Stimulated activated CD8-positive, alpha-beta memory T cell treated with anti-CD3 and anti-CD28 coated beads, Interleukin-15, amount 100 ng/mL, for 1 hour (primary cell): ENCODE measurements around the gene TRIM44.
"Not testable (repeated sequence)": the region's sequence is repeated elsewhere in the genome, so short reads cannot be mapped to it uniquely, and the experiment has no call there.

ENCODE experiments used
- DNase-seq: peaks from one replicate; pipeline ENCODE4 v3.0.0-alpha.2; 2020; ENCODE audit warnings: low read depth

TRIM44 gene

DNA sequence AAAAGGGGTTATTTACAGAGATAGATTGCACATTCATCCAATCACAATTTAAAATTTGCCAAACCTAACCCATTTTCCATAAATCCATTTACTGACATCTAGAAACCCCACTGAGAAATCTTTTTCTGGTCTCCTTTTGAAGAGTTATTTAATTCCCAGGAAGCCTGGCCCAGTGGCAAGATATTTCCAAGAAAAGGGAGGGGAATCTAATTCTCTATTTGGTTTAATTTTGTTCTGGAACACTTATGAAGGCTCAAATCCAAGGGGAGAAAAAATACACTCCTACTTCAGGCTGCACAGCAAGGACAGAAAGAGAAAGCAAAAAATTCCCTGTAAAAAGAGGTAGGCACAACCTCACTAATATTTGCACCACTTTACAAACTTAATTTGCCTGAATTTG is 193.1 kb downstream of the TRIM44 start:
- no peak for DNase-seq

DNA sequence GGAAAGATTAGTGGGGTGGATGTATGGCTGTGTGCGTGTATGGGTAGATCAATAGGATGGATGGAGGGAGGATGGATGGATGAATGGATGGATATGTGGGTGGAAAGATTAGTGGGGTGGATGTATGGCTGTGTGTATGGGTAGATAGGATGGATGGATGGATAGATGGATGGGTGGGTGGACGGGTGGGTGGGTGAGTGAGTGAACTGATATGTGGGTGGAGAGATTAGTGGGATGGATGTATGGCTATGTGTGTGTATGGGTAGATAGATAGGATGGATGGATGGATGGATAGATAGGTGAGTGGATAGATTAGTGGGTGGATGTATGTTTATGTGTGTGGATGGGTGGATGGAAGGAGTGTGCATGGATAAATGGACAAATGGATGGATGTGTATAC is 193.7 kb downstream of the TRIM44 start:
- DNase-seq, result no peak

DNA sequence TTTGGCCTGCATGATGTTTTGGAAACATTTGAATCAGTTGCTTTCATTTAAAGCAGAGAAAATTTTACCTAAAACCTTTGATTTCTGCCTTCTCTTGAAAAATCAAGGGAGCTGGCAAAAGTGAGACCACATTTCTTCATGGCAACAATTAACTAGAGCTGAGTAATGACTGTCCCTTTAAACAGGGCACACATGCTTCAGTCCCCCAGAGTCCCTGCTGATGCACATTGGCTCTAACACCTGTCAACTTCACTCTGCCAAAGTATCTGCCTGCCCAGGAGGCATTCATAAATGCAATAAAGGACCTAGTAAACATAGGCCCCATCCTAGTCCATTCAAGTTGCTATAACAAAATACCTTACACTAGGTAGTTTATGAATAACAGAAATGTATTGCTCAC is 194.2 kb downstream of the TRIM44 start:
- DNase-seq, result no peak

DNA sequence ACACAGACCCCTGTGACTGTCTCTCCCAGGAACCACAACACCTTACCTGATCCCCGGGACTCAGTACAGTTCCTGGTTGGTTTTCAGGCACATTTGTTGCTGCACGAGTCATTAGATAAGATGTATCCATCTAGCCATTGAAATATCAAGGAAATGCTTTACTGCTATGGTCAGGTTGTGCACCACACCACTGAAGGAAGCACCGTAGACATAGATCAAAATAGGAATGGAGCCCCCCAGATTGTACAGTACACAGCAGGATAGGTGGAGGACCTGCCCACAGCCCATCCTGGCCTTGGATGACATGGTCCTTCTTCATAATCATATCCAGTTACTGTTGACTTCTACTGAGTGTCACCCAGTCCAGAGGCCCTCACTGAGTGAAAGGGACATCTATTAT is 195.3 kb downstream of the TRIM44 start:
- no peak for DNase-seq

DNA sequence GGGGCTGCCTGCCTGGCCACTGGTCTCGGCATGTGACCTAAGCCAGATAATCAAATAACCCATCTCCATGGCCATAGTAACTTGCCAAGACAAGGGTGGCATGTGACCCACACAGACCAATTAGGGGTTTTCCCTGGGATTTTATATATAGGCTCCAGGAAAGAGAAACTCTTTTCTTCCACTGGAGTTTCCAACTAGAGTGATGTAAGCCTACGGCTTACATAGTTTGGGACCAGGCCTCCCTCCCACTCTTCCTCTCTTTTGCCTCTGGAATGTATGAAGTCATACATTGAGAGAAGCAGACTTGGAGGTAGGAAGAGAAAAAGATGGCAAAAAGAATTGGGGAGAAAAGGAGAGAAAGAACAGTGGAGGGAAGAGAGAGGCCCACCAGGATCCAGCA is 196.7 kb downstream of the TRIM44 start:
- no peak for DNase-seq

DNA sequence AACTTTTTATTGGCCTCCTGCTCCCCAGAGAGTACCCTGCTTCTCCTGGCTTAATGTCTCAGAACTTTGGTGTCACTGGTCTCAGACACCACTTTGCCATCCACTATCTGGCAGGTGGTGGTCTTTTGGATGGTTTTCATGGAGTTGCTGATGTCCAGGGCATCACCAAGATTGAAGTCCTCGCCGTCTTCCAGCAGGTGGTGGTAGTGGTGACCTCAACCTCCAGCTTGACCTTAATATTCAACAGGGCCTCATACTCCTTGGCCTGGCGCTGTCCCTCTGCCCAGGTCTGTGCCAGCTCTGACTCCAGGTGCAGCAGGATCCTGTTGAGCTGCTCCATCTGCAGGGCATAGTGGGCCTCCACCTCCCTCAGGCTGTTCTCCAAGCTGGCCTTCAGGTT is 197.6 kb downstream of the TRIM44 start:
- DNase-seq, result not testable (repeated sequence)

DNA sequence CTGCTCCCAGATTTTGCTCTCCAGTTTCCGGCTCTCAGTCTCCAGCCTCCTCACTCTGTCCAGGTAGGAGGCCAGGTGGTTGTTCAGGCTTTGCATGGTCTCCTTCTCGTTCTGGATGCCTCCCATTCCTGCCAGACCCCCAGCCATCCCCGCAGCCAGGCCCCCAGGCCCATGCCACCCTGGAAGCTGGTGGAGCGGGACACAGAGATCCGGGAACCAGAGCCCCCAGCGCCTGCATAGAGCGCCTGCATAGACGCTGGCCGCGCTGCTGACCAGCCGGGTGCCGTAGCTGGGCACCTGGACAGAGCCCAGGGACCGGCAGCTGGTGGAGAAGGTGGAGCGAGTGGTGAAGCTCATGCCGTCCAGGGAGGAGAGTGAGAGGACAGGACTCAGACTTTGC is 198.6 kb downstream of the TRIM44 start:
- no peak for DNase-seq

DNA sequence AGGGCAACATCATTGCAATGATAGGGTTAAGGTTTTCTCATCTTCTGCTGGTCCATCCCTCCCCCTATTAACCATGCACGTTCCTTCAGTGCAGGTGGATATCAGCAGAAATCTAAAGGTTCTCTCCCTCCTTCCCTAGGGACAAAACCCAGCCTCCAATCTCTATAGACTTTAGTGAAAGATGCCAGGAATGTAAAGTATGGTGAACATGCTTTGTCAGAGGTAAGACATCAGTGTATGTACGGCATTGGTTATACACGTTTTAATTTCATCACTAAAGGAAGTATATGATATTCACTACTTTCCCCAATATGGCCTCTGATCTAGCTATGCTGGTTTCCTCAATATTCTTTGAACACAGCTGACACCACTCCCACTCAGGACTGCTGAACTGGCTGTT is 200.1 kb downstream of the TRIM44 start:
- no peak for DNase-seq

DNA sequence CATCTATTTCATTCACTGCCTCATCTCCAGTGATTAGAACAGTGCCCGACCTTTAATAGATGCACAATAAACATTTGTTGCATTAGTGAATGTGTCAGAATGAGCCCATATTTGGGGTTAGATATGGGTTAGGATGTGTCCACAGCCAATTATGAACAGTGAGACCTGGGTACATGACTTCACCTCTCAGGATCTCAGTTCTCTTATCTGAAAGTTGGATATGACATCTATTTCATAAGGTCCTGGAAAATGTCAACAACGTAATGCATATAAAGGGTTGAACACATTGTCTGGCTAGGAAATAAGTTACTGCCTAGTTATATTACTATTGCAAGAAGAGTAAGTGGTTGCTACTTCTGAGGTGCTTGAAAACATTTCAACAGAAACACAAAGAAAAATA is 201.6 kb downstream of the TRIM44 start:
- DNase-seq, result no peak

DNA sequence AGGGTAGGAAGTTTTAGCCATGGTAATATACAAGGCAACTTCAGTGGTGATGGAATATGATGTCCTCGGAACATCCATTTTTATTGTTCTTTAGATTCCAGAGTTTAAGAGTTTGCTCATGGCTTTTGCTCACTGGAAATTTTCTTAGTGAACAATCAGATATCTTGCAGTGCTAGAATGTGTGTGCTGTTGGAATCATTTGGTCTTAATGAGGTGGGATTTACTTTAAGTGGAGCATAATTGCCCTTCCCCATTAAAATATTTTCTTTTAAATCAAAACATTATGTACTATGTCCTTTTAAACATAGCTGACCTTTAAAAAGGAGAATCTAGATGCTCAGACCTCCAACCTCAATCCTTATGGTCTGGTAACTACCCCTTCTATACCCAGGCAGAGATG is 204.0 kb downstream of the TRIM44 start:
- DNase-seq, result no peak
